Upper lobe of right lung (tissue), 1 donor: ENCODE measurements around the gene NUP133. TPM values are rescaled to one million over a fixed set of nuclear protein-coding genes. Genes with fewer than 3 reads are reported as not detected.

Experiments
- ATAC-seq: fragments of 200-7000 bp; cut with Tn5 transposase; one replicate; pipeline ENCODE4 v1.9.1; 2020; ENCODE audit warnings: mild to moderate bottlenecking, moderate library complexity
- DNase-seq: peaks from one replicate; pipeline ENCODE4 v3.0.0-alpha.2; 2020
- H3K27ac ChIP-seq: fragments of 200-600 bp; one replicate; pipeline ENCODE4 v1.8.0; 2022
- H3K27me3 ChIP-seq: fragments of 200-600 bp; one replicate; pipeline ENCODE4 v1.8.0; 2022; ENCODE audit warnings: mild to moderate bottlenecking
- H3K36me3 ChIP-seq: fragments of 200-600 bp; one replicate; pipeline ENCODE4 v1.8.0; 2022
- H3K4me1 ChIP-seq: fragments of 200-600 bp; one replicate; pipeline ENCODE4 v1.8.0; 2022
- H3K4me3 ChIP-seq: fragments of 200-600 bp; one replicate; pipeline ENCODE4 v1.8.0; 2022; ENCODE audit warnings: mild to moderate bottlenecking
- H3K9me3 ChIP-seq: fragments of 200-600 bp; one replicate; pipeline ENCODE4 v1.8.0; 2022
- CTCF ChIP-seq: fragments of 200-600 bp; IDR thresholded peaks from one replicate; pipeline ENCODE4 v1.8.0; 2022; ENCODE audit warnings: antibody characterized with exemption
- intact Hi-C: fragments of 100-400 bp; cut with DNase I; formaldehyde crosslinking; loops from one replicate; pipeline ENCODE4 v1.11.0; 2022
- total RNA-seq: library from RNA; stranded (reverse); fragmentation: NEBNext Ultra II Directional; extraction: Animal tissue kit (Norgen Biotek cat#: 25700); gene quantifications from one replicate; pipeline ENCODE4 v1.2.1, GENCODE V29; 2021
- donor health status: DM: no; HTN: yes; CAD: no; lungs with severe emphysema.

The NUP133 gene
- total RNA-seq, 1 donor from 2014 or later = 33.8 TPM

- Histone ChIP-seq H3K4me1 (no peaks in the 10 kb centered on the region), H3K9me3 (no peaks in the 10 kb centered on the region), H3K27ac (no peak overlapping the region), H3K4me3 (no peak overlapping the region), H3K36me3 (peaks cover 26% of the 10 kb centered on the region), H3K27me3 (no peaks in the 10 kb centered on the region)
- no peak for TF ChIP-seq CTCF
- ATAC-seq (no peak), DNase-seq (no peak)
- intact Hi-C loops = no loop called here
Measured at GRCh38 chr1:229550812-229551567, 42.8 kb upstream of the NUP133 start.

GRCh38 chr1:229547542-229547941 is 39.4 kb upstream of the NUP133 start:
- DNase-seq (no peak), ATAC-seq (no peak)
- H3K9me3 ChIP-seq = no peaks in the 10 kb centered on the region
- H3K27ac ChIP-seq = no peak overlapping the region
- H3K36me3 ChIP-seq = peaks cover 51% of the 10 kb centered on the region
- H3K27me3 ChIP-seq = no peaks in the 10 kb centered on the region
- H3K4me1 ChIP-seq = no peaks in the 10 kb centered on the region
- no peak overlapping the region for H3K4me3 ChIP-seq
- intact Hi-C loops = no loop called here
- TF ChIP-seq CTCF = no peak

- Histone ChIP-seq H3K4me3 (no peak overlapping the region), H3K4me1 (no peaks in the 10 kb centered on the region), H3K36me3 (peaks cover 77% of the 10 kb centered on the region), H3K27ac (no peak overlapping the region), H3K27me3 (no peaks in the 10 kb centered on the region), H3K9me3 (no peaks in the 10 kb centered on the region)
- TF ChIP-seq CTCF = no peak
- ATAC-seq (no peak), DNase-seq (no peak)
- intact Hi-C loops = no loop called here
Measured at GRCh38 chr1:229544587-229544986, 36.4 kb upstream of the NUP133 start.

GRCh38 chr1:229539863-229540506 is 31.8 kb upstream of the NUP133 start:
- no peak for TF ChIP-seq CTCF
- intact Hi-C loops = no loop called here
- H3K9me3 ChIP-seq = no peaks in the 10 kb centered on the region
- no peaks in the 10 kb centered on the region for H3K4me1 ChIP-seq
- ATAC-seq = no peak
- no peaks in the 10 kb centered on the region for H3K27me3 ChIP-seq
- no peak overlapping the region for H3K27ac ChIP-seq
- no peak for DNase-seq
- no peak overlapping the region for H3K4me3 ChIP-seq
- peaks cover 80% of the 10 kb centered on the region for H3K36me3 ChIP-seq

GRCh38 chr1:229538945-229539344 is 30.8 kb upstream of the NUP133 start:
- no peak for ATAC-seq
- TF ChIP-seq CTCF = no peak
- Histone ChIP-seq H3K36me3 (peaks cover 77% of the 10 kb centered on the region), H3K4me3 (no peak overlapping the region), H3K27ac (no peak overlapping the region), H3K27me3 (no peaks in the 10 kb centered on the region), H3K9me3 (no peaks in the 10 kb centered on the region), H3K4me1 (no peaks in the 10 kb centered on the region)
- intact Hi-C loops = no loop called here
- no peak for DNase-seq
